ENCODE measurements around the gene PRND. TPM values are rescaled to one million over a fixed set of nuclear protein-coding genes. Genes with fewer than 3 reads are reported as not detected.

The PRND gene
- total RNA-seq, 1 donor from 2014 or later = not detected

DNA sequence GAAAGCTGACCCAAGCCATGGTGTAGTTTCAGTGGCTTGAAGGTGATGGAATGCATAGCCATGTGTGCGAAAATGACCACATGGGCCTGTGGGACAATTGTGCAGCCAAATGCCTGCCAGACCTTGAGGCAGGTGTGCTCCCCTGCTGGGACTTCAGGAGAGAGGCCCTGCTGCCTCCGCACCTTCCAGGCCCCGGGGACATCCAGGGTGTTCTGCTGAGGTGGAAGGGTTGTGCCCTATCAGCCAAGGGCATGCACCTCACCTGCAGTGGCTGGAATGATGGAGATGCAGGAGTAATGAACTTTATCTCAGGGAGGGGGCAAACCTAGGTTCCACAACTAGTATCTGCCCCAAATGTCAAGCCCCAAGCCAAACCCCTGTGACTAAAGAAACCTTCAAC lies 44.0 kb downstream of the PRND start:
- no peak for DNase-seq
- H3K27ac ChIP-seq (replicated peaks) = no peak overlapping the region
- peaks cover 7% of the 10 kb centered on the region for H3K4me1 ChIP-seq
- no peak overlapping the region for H3K4me3 ChIP-seq
- H3K36me3 ChIP-seq = no peaks in the 10 kb centered on the region
- H3K27me3 ChIP-seq (ENCODE audit: low read depth) = peaks cover 21% of the 10 kb centered on the region
- TF ChIP-seq, protein P1, sequence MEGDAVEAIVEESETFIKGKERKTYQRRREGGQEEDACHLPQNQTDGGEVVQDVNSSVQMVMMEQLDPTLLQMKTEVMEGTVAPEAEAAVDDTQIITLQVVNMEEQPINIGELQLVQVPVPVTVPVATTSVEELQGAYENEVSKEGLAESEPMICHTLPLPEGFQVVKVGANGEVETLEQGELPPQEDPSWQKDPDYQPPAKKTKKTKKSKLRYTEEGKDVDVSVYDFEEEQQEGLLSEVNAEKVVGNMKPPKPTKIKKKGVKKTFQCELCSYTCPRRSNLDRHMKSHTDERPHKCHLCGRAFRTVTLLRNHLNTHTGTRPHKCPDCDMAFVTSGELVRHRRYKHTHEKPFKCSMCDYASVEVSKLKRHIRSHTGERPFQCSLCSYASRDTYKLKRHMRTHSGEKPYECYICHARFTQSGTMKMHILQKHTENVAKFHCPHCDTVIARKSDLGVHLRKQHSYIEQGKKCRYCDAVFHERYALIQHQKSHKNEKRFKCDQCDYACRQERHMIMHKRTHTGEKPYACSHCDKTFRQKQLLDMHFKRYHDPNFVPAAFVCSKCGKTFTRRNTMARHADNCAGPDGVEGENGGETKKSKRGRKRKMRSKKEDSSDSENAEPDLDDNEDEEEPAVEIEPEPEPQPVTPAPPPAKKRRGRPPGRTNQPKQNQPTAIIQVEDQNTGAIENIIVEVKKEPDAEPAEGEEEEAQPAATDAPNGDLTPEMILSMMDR (IDR thresholded peaks at IDR 0.05; ENCODE audit: borderline replicate concordance) = no peak
- intact Hi-C loops (cut with micrococcal nuclease) = no loop called here
- H3K9me3 ChIP-seq (replicated peaks) = no peaks in the 10 kb centered on the region

DNA sequence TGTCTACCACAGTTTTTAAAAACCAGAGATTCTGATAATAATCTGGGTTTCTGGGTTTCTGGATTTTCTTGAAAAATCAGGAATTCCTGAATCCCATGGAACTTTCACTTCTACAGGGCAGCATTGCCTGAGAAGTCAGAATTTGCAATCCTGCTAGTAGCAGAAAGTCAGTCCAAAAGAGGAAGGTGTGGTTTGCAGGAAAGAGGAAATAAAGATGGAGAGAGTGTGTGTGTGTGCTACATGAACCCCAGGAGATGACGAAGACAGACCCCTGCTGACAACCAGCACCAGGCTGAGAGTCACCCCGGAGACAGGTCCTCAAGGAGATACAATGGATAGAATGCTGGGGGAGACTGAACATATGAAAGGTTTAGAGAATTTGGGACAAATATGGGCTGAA lies 44.9 kb downstream of the PRND start:
- H3K4me3 ChIP-seq = no peak overlapping the region
- no peaks in the 10 kb centered on the region for H3K4me1 ChIP-seq
- no peak for DNase-seq
- TF ChIP-seq, protein P1 (IDR thresholded peaks at IDR 0.05; ENCODE audit: borderline replicate concordance) = no peak
- peaks cover 12% of the 10 kb centered on the region for H3K27me3 ChIP-seq (ENCODE audit: low read depth)
- no peak overlapping the region for H3K27ac ChIP-seq (replicated peaks)
- intact Hi-C loops (cut with micrococcal nuclease) = no loop called here
- H3K36me3 ChIP-seq = no peaks in the 10 kb centered on the region
- peaks cover 5% of the 10 kb centered on the region for H3K9me3 ChIP-seq (replicated peaks)

DNA sequence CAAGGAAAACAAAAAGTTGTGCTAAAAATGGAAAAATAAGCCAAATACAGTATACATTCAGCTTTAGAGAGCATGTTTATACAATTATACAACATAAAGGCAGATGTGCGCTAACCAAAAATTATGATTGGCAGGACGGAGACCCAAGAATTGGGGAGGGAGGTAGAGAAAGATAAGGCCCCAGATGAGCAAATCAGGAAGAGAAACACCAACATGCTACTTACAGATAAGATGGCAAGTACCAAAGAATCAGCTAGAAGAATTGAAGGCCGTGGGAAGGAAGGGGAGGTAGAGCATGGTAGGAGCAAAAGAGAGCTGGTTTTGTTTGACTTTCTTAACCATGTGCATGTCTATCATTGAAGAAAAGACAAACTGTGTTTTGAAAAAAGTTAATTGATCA lies 45.4 kb downstream of the PRND start:
- intact Hi-C loops (cut with micrococcal nuclease) = no loop called here
- Histone ChIP-seq H3K27ac (replicated peaks) (no peak overlapping the region), H3K9me3 (replicated peaks) (peaks cover 10% of the 10 kb centered on the region), H3K27me3 (ENCODE audit: low read depth) (peaks cover 8% of the 10 kb centered on the region), H3K36me3 (no peaks in the 10 kb centered on the region), H3K4me3 (no peak overlapping the region), H3K4me1 (no peaks in the 10 kb centered on the region)
- DNase-seq = no peak
- TF ChIP-seq, protein P1 (IDR thresholded peaks at IDR 0.05; ENCODE audit: borderline replicate concordance) = no peak

DNA sequence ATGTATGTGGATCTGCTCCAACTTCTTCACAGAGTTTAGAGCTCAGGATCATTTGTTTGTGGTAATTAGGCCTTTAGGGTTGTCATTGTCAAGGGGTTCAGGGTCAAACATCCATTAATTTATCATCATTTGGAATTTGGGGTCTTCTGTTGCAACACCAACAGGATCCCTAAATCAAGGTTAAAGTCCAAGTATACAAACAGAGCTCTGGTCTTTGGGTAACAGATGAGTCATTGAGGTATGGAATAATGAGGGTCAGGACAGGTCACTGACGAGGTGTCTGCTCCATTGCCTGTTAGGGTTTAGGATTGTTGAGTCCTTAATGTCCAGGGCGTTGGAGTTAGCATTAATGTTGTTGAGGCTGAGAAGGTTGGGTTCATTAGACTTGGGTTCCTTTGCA lies 47.6 kb downstream of the PRND start:
- peaks cover 16% of the 10 kb centered on the region for H3K9me3 ChIP-seq (replicated peaks)
- H3K27ac ChIP-seq (replicated peaks) = no peak overlapping the region
- no peak overlapping the region for H3K4me3 ChIP-seq
- no peak for DNase-seq
- no peaks in the 10 kb centered on the region for H3K36me3 ChIP-seq
- TF ChIP-seq, protein P1 (IDR thresholded peaks at IDR 0.05; ENCODE audit: borderline replicate concordance) = no peak
- intact Hi-C loops (cut with micrococcal nuclease) = no loop called here
- no peaks in the 10 kb centered on the region for H3K27me3 ChIP-seq (ENCODE audit: low read depth)
- no peaks in the 10 kb centered on the region for H3K4me1 ChIP-seq

DNA sequence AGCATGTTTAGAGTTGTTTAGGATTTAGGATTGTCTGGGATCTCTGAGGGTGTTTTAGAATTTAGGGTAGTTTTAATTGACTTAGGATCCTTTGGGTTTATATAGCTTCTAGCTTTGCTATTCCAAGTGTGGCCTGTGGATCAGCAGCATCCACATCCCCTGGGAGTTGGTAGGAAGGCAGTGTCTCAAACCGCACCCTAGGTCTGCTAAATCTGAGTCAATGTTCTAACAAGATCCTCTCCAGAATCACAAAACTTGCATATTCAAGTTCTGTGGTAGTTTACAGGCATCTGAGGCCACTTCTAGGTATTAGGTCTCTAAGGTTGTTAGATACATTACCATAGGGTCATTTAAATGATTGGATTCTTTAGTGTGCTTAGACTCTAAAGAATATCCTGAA lies 48.3 kb downstream of the PRND start:
- DNase-seq = no peak
- H3K9me3 ChIP-seq (replicated peaks) = peaks cover 16% of the 10 kb centered on the region
- intact Hi-C loops (cut with micrococcal nuclease) = no loop called here
- no peaks in the 10 kb centered on the region for H3K27me3 ChIP-seq (ENCODE audit: low read depth)
- H3K36me3 ChIP-seq = no peaks in the 10 kb centered on the region
- H3K27ac ChIP-seq (replicated peaks) = no peak overlapping the region
- H3K4me3 ChIP-seq = no peak overlapping the region
- no peaks in the 10 kb centered on the region for H3K4me1 ChIP-seq
- TF ChIP-seq, protein P1 (IDR thresholded peaks at IDR 0.05; ENCODE audit: borderline replicate concordance) = no peak

DNA sequence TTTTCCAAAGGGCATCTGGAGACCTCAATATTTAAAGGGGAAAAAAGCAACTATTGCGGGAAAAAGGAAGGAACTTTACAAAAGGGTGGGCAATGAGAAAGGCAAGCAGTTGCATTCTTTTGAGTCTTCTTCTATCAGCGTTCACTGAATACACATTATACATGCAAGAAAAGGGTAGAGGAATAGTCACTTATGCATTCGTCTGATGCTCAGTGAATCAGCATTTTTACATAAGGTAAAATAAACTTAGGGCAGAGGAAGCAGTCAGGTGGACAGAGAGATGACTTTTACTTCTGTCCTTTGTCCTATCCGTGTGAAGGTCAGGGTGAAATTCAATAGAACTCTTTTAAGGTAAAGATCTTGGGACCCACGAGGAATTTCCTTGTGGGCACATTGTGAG lies 49.3 kb downstream of the PRND start:
- Histone ChIP-seq H3K4me3 (no peak overlapping the region), H3K4me1 (no peaks in the 10 kb centered on the region), H3K36me3 (no peaks in the 10 kb centered on the region), H3K27me3 (ENCODE audit: low read depth) (peaks cover 1% of the 10 kb centered on the region), H3K27ac (replicated peaks) (no peak overlapping the region), H3K9me3 (replicated peaks) (peaks cover 16% of the 10 kb centered on the region)
- no peak for DNase-seq
- TF ChIP-seq, protein P1 (IDR thresholded peaks at IDR 0.05; ENCODE audit: borderline replicate concordance) = no peak
- intact Hi-C loops (cut with micrococcal nuclease) = no loop called here
